H1 (cell line): Measurements from ENCODE around the gene CTF1. TPM values are rescaled to one million over a fixed set of nuclear protein-coding genes. Genes with fewer than 3 reads are reported as not detected.

Source experiments
- EP300 ChIP-seq, 2 experiments: IDR thresholded peaks; 1 replicate in 1 of 2; 2 replicates in 1 of 2; pipeline ENCODE4 v1.6.1; 2011 to 2012; ENCODE audit warnings: low read depth in 2 of 2, low read length in 2 of 2, mild to moderate bottlenecking in 2 of 2, borderline replicate concordance in 1 of 2, inconsistent platforms in 1 of 2, moderate library complexity in 1 of 2
- HDAC6 ChIP-seq: IDR thresholded peaks from one replicate; pipeline ENCODE4 v1.7.1; 2012; ENCODE audit warnings: low read depth, mild to moderate bottlenecking, inconsistent platforms, low read length, moderate library complexity
- NANOG ChIP-seq: IDR thresholded peaks from 2 replicates; pipeline ENCODE4 v1.6.1; 2011; ENCODE audit warnings: low read length, low read depth, mild to moderate bottlenecking, inconsistent platforms; ENCODE audit not compliant: insufficient read depth, poor library complexity, severe bottlenecking
- RXRA ChIP-seq: IDR thresholded peaks from 2 replicates; pipeline ENCODE4 v1.6.1; 2011; ENCODE audit warnings: low read depth, mild to moderate bottlenecking, low read length, moderate library complexity; ENCODE audit not compliant: insufficient read depth
- SUZ12 ChIP-seq: fragments of 200-600 bp; sonication (generic); IDR thresholded peaks from 2 replicates; pipeline ENCODE4 v1.6.1; 2012; ENCODE audit warnings: mild to moderate bottlenecking, inconsistent platforms, low read length, moderate library complexity, mixed read lengths
- polyA plus RNA-seq, 7 experiments: library from polyadenylated mRNA; depleted of rRNA in 3 of 7; stranded (reverse) in 5 of 7; unstranded in 2 of 7; fragments of >200 nt in 5 of 7; fragments of 200-250 nt in 2 of 7; gene quantifications; 1 replicate in 5 of 7; 2 replicates in 1 of 7; 4 replicates in 1 of 7; pipeline versions ENCODE4 v1.2.1 to v1.2.3, GENCODE V29; 2011 to 2013; ENCODE audit warnings: missing spikeins in 2 of 7, mixed read lengths in 2 of 7
- total RNA-seq: library from RNA; stranded (reverse); fragmentation: NEBNext Ultra II Directional; extraction: Animal tissue kit (Norgen Biotek cat#: 25700); gene quantifications from 2 replicates; pipeline ENCODE4 v1.2.1, GENCODE V29; 2021

The CTF1 gene
- total and polyA plus RNA-seq, 2 of the 8 experiments (the other 6 are each of a cell fraction or from before 2014, with no cell fraction given) = 0.97 to 3.4 TPM

DNA sequence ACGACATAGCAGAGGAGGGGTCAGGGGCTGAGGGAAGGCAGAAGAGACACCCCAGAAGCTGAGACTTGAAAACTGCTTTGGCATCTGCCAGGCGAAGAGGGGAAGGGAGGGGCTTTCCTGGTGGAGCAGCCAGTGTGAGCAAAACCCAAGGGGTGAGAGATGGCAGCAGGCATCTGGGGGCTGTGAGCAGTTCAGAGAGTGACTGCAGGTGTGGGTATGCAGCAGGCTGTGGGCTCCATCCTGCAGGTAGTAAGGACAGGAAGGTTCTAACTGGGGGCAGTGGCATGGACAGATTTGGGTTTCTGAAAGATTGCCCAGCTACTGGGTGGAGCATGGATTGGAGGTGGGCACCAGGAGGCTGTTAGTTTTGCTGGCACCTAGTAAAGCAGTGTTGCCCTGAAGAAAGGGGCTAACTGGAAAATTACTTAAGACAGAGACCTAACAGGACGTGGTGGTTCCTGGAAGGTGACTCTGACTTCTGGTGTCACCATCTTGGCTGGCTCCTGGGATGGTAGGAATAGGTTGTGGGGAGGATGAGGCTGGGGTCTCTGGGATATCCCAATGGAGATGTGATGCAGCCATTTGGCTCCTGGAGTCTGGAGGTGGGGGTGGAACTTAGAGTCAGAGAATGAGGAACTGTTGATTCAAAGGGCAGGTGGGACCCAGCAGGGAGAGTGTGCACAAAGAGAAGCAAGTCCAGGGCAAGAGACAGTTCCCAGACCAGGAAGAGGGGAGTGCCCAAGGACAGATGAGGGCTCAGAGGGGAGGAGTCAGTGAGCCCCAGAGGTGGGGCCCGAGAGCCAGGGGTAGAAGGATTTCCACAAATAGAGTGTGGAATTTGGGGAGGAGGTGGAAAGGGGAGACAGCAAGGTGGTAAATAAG, 13.7 kb upstream of the CTF1 start (continued):
- TF ChIP-seq EP300 (IDR thresholded peaks at IDR 0.05; ENCODE audit: borderline replicate concordance in 1 of 2, low read depth in 2 of 2, low read length in 2 of 2) (no peak), HDAC6 (no peak), NANOG (no peak), SUZ12 (no peak), RXRA (no peak)
